Measurements from ENCODE around the gene DCAF4. TPM values are rescaled to one million over a fixed set of nuclear protein-coding genes. Genes with fewer than 3 reads are reported as not detected.
"Not testable (repeated sequence)": the region's sequence is repeated elsewhere in the genome, so short reads cannot be mapped to it uniquely, and the experiment has no call there.

Gene DCAF4
- total RNA-seq, 2 experiments from 2014 or later = 16.0 to 21.7 TPM

GRCh38 chr14:72999316-72999715 lies 73.1 kb downstream of the DCAF4 start:
- no peak overlapping the region for H3K27ac Mint-ChIP-seq
- no peak for DNase-seq
- H3K4me3 Mint-ChIP-seq = no peak overlapping the region
- ATAC-seq = no peak
- ChIA-PET POLR2A (no interaction called here), CTCF (no interaction called here)
- no peaks in the 10 kb centered on the region for H3K4me1 Mint-ChIP-seq
- no peaks in the 10 kb centered on the region for H3K27me3 Mint-ChIP-seq
- H3K36me3 Mint-ChIP-seq (ENCODE audit: low read depth) = peaks cover 17% of the 10 kb centered on the region
- H3K9me3 Mint-ChIP-seq (ENCODE audit: low read depth) = no peaks in the 10 kb centered on the region
- intact Hi-C loops (cut with DNase I, micrococcal nuclease) = no loop called here

DNA sequence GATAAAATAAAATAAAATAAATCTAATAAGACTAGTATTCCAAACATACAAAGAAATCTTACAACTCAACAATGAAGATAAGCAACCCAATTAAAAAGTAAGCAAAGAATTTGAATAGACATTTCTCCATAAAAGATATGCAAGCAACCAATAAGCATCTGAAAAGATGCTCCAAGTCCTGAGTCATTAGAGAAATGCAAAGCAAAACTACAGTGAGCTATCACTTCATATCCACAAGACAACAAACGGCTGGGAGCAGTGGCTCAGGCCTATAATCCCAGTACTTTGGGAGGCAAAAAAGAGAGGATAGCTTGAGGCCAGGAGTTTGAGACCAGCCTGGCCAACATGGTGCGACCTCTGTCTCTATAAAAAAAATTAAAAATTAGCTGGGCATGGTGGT lies 73.8 kb downstream of the DCAF4 start:
- no peak overlapping the region for H3K27ac Mint-ChIP-seq
- DNase-seq = no peak
- H3K9me3 Mint-ChIP-seq (ENCODE audit: low read depth) = no peaks in the 10 kb centered on the region
- intact Hi-C loops (cut with DNase I, micrococcal nuclease) = no loop called here
- no peaks in the 10 kb centered on the region for H3K4me1 Mint-ChIP-seq
- CTCF ChIA-PET = interaction anchor here (1.3 kb wide), 1 partner anchor 27 kb away, joined by 7 read pairs; the partner anchor contains the start of gene ZFYVE1
- no peak for ATAC-seq
- POLR2A ChIA-PET = no interaction called here
- H3K36me3 Mint-ChIP-seq (ENCODE audit: low read depth) = peaks cover 17% of the 10 kb centered on the region
- H3K27me3 Mint-ChIP-seq = no peaks in the 10 kb centered on the region
- no peak overlapping the region for H3K4me3 Mint-ChIP-seq

DNA sequence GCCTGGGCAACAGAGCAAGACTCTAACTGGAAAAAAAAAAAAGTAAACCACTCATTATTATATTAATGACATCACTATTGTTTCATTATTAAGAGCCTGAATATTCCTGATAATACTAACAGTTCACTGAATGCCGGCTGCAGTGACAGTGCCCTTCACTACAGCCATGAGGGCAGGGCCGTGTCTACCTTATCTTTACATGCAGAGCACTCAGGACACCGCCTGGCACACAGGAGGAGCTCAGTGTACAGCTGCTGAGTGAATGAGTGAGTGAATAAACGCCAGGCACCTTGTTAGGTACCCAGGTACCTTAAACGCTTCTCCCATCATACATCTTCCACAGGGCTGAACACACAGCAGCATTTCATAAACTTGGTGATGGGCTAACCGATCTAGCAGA lies 77.4 kb downstream of the DCAF4 start:
- Mint-ChIP-seq H3K4me1 (peaks cover 6% of the 10 kb centered on the region), H3K27me3 (no peaks in the 10 kb centered on the region), H3K4me3 (no peak overlapping the region), H3K27ac (no peak overlapping the region), H3K36me3 (ENCODE audit: low read depth) (peaks cover 12% of the 10 kb centered on the region), H3K9me3 (ENCODE audit: low read depth) (no peaks in the 10 kb centered on the region)
- ATAC-seq (no peak), DNase-seq (no peak)
- ChIA-PET POLR2A (no interaction called here), CTCF (no interaction called here)
- intact Hi-C loops (cut with DNase I, micrococcal nuclease) = no loop called here

DNA sequence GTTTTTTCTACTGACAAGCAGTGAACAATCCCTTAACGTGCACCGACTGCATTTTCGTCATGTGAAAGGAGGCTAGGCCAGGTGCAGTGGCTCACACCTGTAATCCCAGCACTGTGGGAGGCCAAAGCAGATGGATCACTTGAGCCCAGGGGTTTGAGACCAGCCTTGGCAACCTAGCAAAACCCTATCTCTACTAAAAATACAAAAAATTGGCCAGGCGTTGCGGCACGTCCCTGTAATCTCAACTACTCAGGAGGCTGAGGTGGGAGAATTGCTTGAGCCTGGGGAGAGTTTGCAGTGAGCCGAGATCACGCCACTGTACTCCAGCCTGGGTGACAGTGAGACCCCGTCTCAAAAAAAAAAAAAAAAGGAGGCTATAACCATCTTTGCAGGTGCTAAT lies 78.4 kb downstream of the DCAF4 start:
- CTCF ChIA-PET = interaction anchor here (1.6 to 1.9 kb wide), 2 partner anchors 15 to 20 kb away, joined by 4 to 5 read pairs; no protein-coding TSS in a partner anchor
- ATAC-seq; H3K9me3 Mint-ChIP-seq (ENCODE audit: low read depth); H3K27me3 Mint-ChIP-seq; H3K4me3 Mint-ChIP-seq; intact Hi-C loops (cut with DNase I, micrococcal nuclease); POLR2A ChIA-PET; DNase-seq; H3K4me1 Mint-ChIP-seq; H3K27ac Mint-ChIP-seq: not testable (repeated sequence)
- H3K36me3 Mint-ChIP-seq (ENCODE audit: low read depth) = peaks cover 16% of the 10 kb centered on the region

- DNase-seq = no peak
- Mint-ChIP-seq H3K4me3 (no peak overlapping the region), H3K27me3 (no peaks in the 10 kb centered on the region), H3K9me3 (ENCODE audit: low read depth) (no peaks in the 10 kb centered on the region), H3K27ac (no peak overlapping the region), H3K4me1 (peaks cover 13% of the 10 kb centered on the region), H3K36me3 (ENCODE audit: low read depth) (peaks cover 23% of the 10 kb centered on the region)
- intact Hi-C loops (cut with DNase I, micrococcal nuclease) = no loop called here
- CTCF ChIA-PET = no interaction called here
- POLR2A ChIA-PET = no interaction called here
- no peak for ATAC-seq
Measured at GRCh38 chr14:73007835-73008234, 81.6 kb downstream of the DCAF4 start.

GRCh38 chr14:73008501-73008900 lies 82.2 kb downstream of the DCAF4 start:
- Mint-ChIP-seq H3K27me3 (no peaks in the 10 kb centered on the region), H3K4me3 (no peak overlapping the region), H3K4me1 (peaks cover 14% of the 10 kb centered on the region), H3K27ac (no peak overlapping the region), H3K36me3 (ENCODE audit: low read depth) (peaks cover 27% of the 10 kb centered on the region), H3K9me3 (ENCODE audit: low read depth) (no peaks in the 10 kb centered on the region)
- ChIA-PET CTCF (no interaction called here), POLR2A (no interaction called here)
- DNase-seq = no peak
- no peak for ATAC-seq
- intact Hi-C loops (cut with DNase I, micrococcal nuclease) = no loop called here

Other genes starting within 250 kb of the DCAF4 start
- under 1 TPM; 0.25 to 0.39 TPM for gene DPF3, start 32.4 kb upstream of the DCAF4 start, total RNA-seq
- 1 to 10 TPM; 8.3 to 9.4 TPM for gene ZFYVE1, start 100.6 kb downstream of the DCAF4 start, total RNA-seq
- 100 to 1,000 TPM in 1 of 2 experiments, 10 to 100 TPM in 1; 95.6 to 115 TPM for gene RBM25, start 132.1 kb downstream of the DCAF4 start, total RNA-seq
- gene PSEN1, start 210.0 kb downstream of the DCAF4 start, total RNA-seq = 10 to 100 TPM; 31.2 to 31.6 TPM